Activated naive CD8-positive, alpha-beta T cell treated with anti-CD3 and anti-CD28 coated beads, Interleukin-2, amount 10 ng/mL, durations not matched to agents 7 days and 5 days (primary cell): ENCODE results near the gene METTL15. TPM values are rescaled to one million over a fixed set of nuclear protein-coding genes. Genes with fewer than 3 reads are reported as not detected.
"Not testable (repeated sequence)": the region's sequence is repeated elsewhere in the genome, so short reads cannot be mapped to it uniquely, and the experiment has no call there.

ENCODE experiments used
- ATAC-seq: fragments of 150-1000 bp; cut with Tn5 transposase; one replicate; pipeline ENCODE4 v1.10.0; 2021; ENCODE audit warnings: low read depth, moderate library complexity
- POLR2A ChIA-PET: fragments of 350-600 bp; sonication (Branson Sonifier 250); formaldehyde crosslinking; loops from one replicate; lab custom pipeline; 2021; ENCODE audit warnings: antibody characterized with exemption; lab: Charles Lee
- DNase-seq: peaks from one replicate; pipeline ENCODE4 v3.0.0; 2021
- H3K27ac Mint-ChIP-seq: one replicate; pipeline ENCODE4 v1.8.0; 2022; ENCODE audit warnings: mild to moderate bottlenecking, mixed read lengths
- H3K27me3 Mint-ChIP-seq: one replicate; pipeline ENCODE4 v1.8.0; 2022; ENCODE audit warnings: mild to moderate bottlenecking, moderate library complexity, mixed read lengths
- H3K36me3 Mint-ChIP-seq: one replicate; pipeline ENCODE4 v1.8.0; 2021; ENCODE audit warnings: mild to moderate bottlenecking, mixed read lengths
- H3K4me1 Mint-ChIP-seq: one replicate; pipeline ENCODE4 v1.8.0; 2021; ENCODE audit warnings: mixed read lengths
- H3K4me3 Mint-ChIP-seq: one replicate; pipeline ENCODE4 v1.8.0; 2022; ENCODE audit warnings: mild to moderate bottlenecking, moderate library complexity, mixed read lengths
- H3K9me3 Mint-ChIP-seq: one replicate; pipeline ENCODE4 v1.8.0; 2021; ENCODE audit warnings: mixed read lengths
- total RNA-seq, 2 experiments: library from RNA; stranded (reverse); gene quantifications; one replicate each; pipeline ENCODE4 v1.2.3, GENCODE V29; 2021

Gene METTL15
- total RNA-seq, 2 experiments from 2014 or later, result 16.1 to 18.3 TPM

DNA sequence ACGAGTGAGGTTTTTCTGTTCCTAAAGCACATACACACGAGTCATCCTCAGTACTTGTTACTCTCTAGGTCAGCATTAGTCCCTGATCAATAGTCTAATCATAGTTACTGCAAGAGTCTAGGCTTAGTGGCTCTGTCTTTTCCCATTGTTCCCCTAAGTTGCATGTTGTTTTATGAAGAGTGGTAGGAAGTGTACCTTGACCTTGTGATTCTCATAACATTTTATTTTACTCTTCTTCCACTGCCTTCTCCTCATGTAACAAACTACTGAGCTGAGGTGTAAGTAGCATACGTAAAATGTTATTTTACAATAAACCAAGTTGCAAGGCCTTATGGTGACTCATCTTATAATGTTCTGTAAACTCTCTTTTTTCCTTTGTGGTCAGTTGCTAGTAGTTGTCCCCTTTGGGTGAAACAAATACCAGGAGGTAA, 15.0 kb downstream of the METTL15 start:
- Mint-ChIP-seq H3K27ac (no peak overlapping the region), H3K27me3 (no peaks in the 10 kb centered on the region), H3K4me1 (peaks cover 4% of the 10 kb centered on the region), H3K9me3 (no peaks in the 10 kb centered on the region), H3K4me3 (no peak overlapping the region), H3K36me3 (peaks cover 16% of the 10 kb centered on the region)
- DNase-seq, result no peak
- ATAC-seq, result no peak
- POLR2A ChIA-PET, result no interaction called here

DNA sequence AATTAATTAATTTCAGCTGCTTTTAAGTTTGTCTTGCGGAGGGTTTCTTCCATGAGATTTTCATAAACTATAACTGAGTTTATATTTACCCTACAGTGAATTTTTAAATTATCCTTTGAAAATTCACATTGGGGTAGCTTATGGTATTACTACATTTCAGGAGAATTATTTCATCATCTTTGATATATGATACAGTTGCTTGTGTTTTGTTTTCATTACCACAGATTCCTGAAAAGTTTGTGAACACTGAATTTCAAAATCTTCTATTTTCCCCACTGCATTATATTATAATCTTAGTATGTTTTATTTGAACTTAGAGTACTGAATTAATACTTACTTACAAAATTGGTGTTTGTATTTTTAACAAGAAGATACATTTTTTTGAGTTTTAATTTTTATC, 24.4 kb downstream of the METTL15 start:
- peaks cover 38% of the 10 kb centered on the region for H3K36me3 Mint-ChIP-seq
- no peaks in the 10 kb centered on the region for H3K4me1 Mint-ChIP-seq
- H3K9me3 Mint-ChIP-seq, result peaks cover 12% of the 10 kb centered on the region
- ATAC-seq (no peak), DNase-seq (no peak)
- H3K27ac Mint-ChIP-seq, result no peak overlapping the region
- POLR2A ChIA-PET, result no interaction called here
- H3K4me3 Mint-ChIP-seq, result no peak overlapping the region
- H3K27me3 Mint-ChIP-seq, result no peaks in the 10 kb centered on the region

DNA sequence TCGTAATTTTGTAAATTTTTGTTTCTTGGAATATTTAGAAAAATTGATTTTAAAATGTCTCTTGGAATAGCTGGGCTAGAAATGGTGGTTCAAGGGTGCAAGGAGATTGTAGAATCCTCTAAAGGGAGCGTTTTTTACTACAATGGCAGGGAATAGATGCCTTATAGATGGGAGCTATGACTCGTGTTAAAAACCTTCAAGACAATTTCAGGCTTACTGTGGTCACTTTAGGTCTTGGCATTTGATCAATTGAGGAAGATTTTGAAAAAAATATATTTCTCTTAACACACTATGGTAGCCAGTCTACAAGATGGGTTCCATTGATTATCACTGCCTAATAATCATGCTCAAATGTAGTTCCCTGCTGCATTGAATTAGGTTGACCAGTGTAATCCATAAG, 25.0 kb downstream of the METTL15 start:
- POLR2A ChIA-PET, result no interaction called here
- ATAC-seq (no peak), DNase-seq (no peak)
- H3K4me1 Mint-ChIP-seq, result no peaks in the 10 kb centered on the region
- no peak overlapping the region for H3K4me3 Mint-ChIP-seq
- peaks cover 13% of the 10 kb centered on the region for H3K9me3 Mint-ChIP-seq
- no peak overlapping the region for H3K27ac Mint-ChIP-seq
- H3K36me3 Mint-ChIP-seq, result peaks cover 40% of the 10 kb centered on the region
- H3K27me3 Mint-ChIP-seq, result no peaks in the 10 kb centered on the region

DNA sequence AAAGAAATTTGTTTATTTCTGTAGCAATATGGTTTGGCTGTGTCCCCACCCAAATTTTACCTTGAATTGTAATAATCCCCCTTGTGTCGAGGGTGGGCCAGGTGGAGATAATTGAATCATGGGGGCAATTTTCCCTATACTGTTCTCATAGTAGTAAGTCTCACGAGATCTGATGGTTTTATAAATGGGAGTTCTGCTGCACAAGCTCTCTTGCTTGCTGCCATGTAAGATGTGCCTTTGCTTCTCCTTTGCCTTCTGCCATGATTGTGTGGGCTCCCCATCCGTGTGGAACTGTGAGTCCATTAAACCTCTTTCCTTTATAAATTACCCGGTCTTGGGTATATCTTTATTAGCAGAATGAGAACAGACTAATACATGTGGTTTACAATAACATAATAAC, 28.0 kb downstream of the METTL15 start:
- Mint-ChIP-seq H3K9me3 (peaks cover 21% of the 10 kb centered on the region), H3K36me3 (peaks cover 57% of the 10 kb centered on the region)
- POLR2A ChIA-PET, H3K27me3 Mint-ChIP-seq, ATAC-seq, H3K4me3 Mint-ChIP-seq, DNase-seq, H3K4me1 Mint-ChIP-seq, H3K27ac Mint-ChIP-seq: not testable (repeated sequence)

DNA sequence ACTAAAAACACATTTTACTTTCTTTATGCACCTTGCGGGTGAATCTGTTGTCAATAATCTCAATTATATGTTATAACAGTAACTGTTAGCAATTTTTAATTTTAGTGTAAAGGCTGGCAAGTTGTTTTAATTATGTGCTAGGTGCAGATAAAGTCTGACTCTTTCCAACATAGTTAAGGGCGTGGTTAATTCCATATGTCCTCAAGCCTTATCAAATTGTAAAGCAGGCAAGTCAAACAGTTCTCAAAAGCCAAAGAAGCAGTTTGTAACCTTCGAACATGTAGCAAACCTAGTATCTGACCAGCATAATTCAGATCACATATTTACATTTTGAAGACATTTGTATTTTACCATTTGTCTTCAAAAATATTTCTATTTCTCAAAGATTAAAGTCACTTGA, 29.2 kb downstream of the METTL15 start:
- POLR2A ChIA-PET, result no interaction called here
- H3K9me3 Mint-ChIP-seq, result peaks cover 22% of the 10 kb centered on the region
- H3K27me3 Mint-ChIP-seq, result no peaks in the 10 kb centered on the region
- H3K4me3 Mint-ChIP-seq, result no peak overlapping the region
- ATAC-seq, result no peak
- DNase-seq, result no peak
- H3K27ac Mint-ChIP-seq, result no peak overlapping the region
- peaks cover 53% of the 10 kb centered on the region for H3K36me3 Mint-ChIP-seq
- H3K4me1 Mint-ChIP-seq, result no peaks in the 10 kb centered on the region

DNA sequence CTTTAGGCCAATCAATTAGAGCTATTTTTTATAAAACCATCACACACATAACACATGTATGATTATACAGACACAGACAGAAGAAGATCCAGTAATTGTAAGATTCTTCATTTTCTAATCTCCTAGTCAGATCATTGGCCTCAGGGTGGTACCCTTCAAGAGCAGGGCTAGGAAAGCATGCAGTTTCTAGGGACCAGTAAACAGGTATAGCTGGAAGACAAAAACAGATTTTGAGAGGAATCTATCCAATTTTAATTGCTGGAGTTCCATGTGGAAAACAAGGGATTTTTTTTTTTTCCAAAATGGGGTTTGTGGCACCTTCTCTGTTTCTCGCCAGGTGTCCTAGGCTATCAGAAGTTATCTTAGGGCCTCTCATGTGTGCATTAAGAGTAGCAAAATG, 29.6 kb downstream of the METTL15 start:
- peaks cover 22% of the 10 kb centered on the region for H3K9me3 Mint-ChIP-seq
- no peak overlapping the region for H3K4me3 Mint-ChIP-seq
- POLR2A ChIA-PET, result no interaction called here

DNA sequence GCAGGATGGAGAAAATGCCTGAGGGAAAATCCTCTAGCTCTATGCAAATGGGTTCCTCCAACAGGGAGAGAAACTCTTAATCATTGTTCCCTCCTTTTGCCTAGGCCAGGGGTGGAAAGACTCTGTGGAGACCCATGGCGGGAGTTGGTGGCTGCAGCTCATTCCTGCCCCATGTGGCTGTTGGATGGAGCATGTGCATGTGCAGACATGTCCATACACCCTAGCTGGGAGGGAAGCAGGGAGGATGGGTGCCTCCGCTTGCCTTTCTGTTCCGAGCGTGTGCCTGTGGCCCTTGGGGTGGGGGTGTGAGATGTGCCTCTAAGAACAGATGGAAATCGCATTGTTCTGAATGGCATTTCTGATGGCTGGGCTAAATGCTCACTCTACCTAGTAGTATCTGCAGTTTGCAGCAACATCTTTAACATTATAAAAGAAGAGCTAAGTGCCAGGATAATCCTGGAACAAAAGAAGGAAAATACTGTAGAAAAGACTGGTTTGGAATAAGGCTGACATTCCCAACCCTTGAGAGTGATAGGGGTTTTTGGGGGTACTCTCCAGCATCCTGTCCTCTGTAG, 31.7 kb downstream of the METTL15 start:
- Mint-ChIP-seq H3K9me3 (peaks cover 17% of the 10 kb centered on the region), H3K4me3 (no peak overlapping the region), H3K36me3 (peaks cover 43% of the 10 kb centered on the region), H3K27ac (no peak overlapping the region), H3K4me1 (peaks cover 1% of the 10 kb centered on the region), H3K27me3 (no peaks in the 10 kb centered on the region)
- no peak for ATAC-seq
- POLR2A ChIA-PET, result no interaction called here
- no peak for DNase-seq

More for the DNA sequence above, 29.6 kb downstream of the METTL15 start:
- no peak overlapping the region for H3K27ac Mint-ChIP-seq
- ATAC-seq (no peak), DNase-seq (no peak)
- H3K27me3 Mint-ChIP-seq, result no peaks in the 10 kb centered on the region
- H3K36me3 Mint-ChIP-seq, result peaks cover 56% of the 10 kb centered on the region
- no peaks in the 10 kb centered on the region for H3K4me1 Mint-ChIP-seq

DNA sequence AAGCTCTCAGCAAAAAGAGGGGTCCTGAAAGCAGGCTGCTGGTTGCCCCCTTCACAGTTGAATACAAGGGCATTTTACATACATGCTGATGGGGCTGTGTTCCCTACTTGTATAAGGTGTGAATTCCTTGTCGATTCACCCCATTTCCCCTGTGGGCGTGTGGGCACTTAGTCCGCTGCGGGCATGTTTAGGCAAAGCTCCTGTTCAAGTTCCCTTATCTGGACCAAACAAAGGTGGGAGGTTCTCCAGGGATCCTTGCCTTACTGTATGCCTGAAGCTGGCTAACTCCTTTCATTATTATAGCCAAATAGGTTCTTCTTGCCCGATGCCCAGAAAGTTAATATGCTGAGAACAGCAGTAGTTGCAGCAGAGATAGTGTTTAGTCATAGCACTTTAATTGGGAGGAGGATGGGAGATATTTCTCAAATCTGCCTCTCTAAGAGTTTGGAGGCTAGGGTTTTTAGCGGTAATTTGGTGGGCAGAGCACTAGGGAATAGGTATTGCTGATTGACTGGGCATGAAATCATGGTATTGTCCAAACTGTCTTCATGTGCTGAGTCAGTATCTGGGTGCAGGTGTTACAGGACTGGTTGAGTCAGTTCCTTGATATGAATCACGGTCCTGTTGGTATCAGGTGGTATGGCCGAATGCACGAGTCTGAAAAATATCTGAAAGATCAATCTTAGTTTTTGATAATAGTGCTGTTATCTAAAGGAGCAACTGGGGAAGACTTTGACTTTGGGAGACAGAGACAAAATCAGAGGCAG, 32.7 kb downstream of the METTL15 start:
- Mint-ChIP-seq H3K4me1 (peaks cover 1% of the 10 kb centered on the region), H3K27ac (no peak overlapping the region), H3K4me3 (no peak overlapping the region), H3K36me3 (peaks cover 38% of the 10 kb centered on the region), H3K9me3 (peaks cover 17% of the 10 kb centered on the region), H3K27me3 (no peaks in the 10 kb centered on the region)
- DNase-seq (no peak), ATAC-seq (no peak)
- POLR2A ChIA-PET, result no interaction called here

DNA sequence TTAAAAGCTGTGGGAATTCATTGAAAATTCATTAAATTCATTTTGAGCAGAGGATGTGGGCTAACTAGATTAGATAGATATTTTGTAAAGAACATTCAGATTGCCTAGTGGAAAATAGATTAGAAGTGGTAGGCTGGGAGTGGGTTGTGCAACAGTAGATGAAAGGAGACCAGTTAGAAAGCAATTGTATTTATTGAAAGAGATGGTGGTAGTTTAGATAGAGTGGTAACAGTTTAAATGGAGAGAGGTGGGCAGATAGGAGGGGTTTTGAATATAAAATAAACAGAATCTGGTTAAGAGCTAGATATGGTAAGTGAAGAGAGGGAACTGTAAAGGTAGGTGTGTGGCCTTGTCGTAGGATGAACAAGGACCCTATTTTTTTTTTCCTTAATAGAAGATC, 34.5 kb downstream of the METTL15 start:
- ATAC-seq (no peak), DNase-seq (no peak)
- POLR2A ChIA-PET, result no interaction called here
- no peaks in the 10 kb centered on the region for H3K27me3 Mint-ChIP-seq
- H3K27ac Mint-ChIP-seq, result no peak overlapping the region
- H3K4me3 Mint-ChIP-seq, result no peak overlapping the region
- peaks cover 1% of the 10 kb centered on the region for H3K4me1 Mint-ChIP-seq
- peaks cover 30% of the 10 kb centered on the region for H3K36me3 Mint-ChIP-seq
- H3K9me3 Mint-ChIP-seq, result peaks cover 10% of the 10 kb centered on the region

DNA sequence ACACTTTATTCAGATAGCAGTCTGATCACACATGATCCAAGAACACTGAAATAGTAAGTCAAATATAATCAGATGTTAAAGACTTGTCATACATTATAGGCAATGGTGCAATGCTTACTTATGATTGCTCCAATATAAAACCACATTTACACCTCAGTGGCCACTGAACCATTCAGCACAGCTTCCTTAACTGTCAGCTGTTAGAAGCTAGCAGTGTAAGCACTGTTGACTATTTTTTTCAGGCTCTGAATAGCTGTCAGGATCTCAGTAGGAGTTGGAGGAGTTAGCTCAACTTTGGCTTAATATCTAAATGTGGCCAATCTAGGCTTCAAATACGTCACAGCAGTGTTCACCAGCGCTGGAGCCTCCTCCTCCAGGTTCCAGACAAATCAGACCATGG, 36.6 kb downstream of the METTL15 start:
- no peak overlapping the region for H3K4me3 Mint-ChIP-seq
- ATAC-seq (no peak), DNase-seq (no peak)
- no peaks in the 10 kb centered on the region for H3K27me3 Mint-ChIP-seq
- peaks cover 4% of the 10 kb centered on the region for H3K9me3 Mint-ChIP-seq
- POLR2A ChIA-PET, result no interaction called here
- no peak overlapping the region for H3K27ac Mint-ChIP-seq
- H3K4me1 Mint-ChIP-seq, result peaks cover 1% of the 10 kb centered on the region
- peaks cover 21% of the 10 kb centered on the region for H3K36me3 Mint-ChIP-seq

DNA sequence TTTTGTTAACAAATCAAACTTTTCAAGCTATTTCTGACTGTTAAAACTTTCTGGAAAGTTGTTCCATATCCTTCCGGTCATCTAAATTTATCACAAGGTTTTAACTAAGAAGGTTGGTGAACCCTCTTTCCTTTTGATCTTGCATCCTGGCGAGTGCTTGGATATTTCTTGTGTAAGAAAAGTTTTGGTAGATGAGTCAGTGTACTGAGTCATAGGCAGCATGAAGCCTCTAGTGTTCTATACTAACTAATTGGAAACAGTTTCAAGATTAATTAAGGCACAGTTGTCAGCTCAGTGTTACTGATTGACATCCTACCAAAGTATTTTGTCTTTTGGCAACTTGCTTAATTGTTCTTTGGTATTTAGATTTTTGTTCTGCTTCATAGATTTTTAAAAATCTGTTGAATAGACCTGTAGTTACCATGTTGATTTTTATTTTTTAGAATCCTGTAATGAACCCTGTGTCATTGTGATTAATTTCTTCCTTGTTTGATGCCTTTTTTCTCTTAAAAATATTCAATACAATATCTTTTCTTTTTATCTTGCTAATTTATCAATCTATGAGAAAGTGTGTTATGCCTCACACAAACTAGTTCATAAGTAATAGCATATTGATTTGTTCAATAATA, 38.0 kb downstream of the METTL15 start:
- Mint-ChIP-seq H3K4me3 (no peak overlapping the region), H3K27me3 (no peaks in the 10 kb centered on the region), H3K27ac (no peak overlapping the region), H3K9me3 (no peaks in the 10 kb centered on the region), H3K36me3 (peaks cover 16% of the 10 kb centered on the region), H3K4me1 (peaks cover 1% of the 10 kb centered on the region)
- ATAC-seq (no peak), DNase-seq (no peak)
- POLR2A ChIA-PET, result no interaction called here

DNA sequence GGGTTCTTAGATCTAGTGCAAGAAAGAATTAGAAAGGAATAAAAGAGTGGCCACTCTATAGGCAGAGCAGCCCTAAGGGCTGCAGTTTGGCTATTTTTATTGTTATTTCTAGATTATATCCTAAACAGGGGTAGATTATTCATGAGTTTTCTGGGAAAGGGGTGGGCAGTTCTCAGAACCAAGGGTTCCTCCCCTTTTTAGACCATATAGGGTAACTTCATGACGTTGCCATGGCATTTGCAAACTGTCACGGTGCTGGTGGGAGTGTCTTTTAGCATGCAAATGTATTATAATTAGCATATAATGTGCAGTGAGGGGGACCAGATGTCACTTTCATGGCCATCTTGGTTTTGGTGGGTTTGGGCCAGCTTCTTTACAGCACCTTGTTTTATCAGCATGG, 44.6 kb downstream of the METTL15 start:
- no peaks in the 10 kb centered on the region for H3K4me1 Mint-ChIP-seq
- POLR2A ChIA-PET, result no interaction called here
- H3K27ac Mint-ChIP-seq, result no peak overlapping the region
- ATAC-seq, result no peak
- no peak overlapping the region for H3K4me3 Mint-ChIP-seq
- H3K36me3 Mint-ChIP-seq, result peaks cover 27% of the 10 kb centered on the region
- no peak for DNase-seq
- H3K9me3 Mint-ChIP-seq, result peaks cover 2% of the 10 kb centered on the region
- no peaks in the 10 kb centered on the region for H3K27me3 Mint-ChIP-seq

DNA sequence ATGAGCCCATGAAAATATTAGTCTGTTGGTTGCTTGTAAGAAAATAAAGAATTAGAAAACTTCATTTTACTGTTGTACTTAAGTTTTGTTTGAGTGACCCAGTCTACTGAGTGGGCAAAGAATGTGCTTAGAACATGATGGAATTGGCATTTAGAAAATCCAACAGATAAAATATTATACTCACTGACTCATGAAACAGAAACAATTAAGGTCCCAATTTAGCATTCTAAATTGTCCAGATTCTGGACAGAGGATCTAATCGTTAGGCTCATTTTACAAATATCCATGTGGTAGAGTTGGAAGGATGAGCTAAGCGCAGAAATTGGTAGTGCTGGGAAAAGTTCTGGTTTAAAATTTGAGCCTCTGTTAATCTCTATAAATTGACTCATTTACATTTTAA, 45.4 kb downstream of the METTL15 start:
- DNase-seq (no peak), ATAC-seq (no peak)
- H3K27me3 Mint-ChIP-seq, result no peaks in the 10 kb centered on the region
- peaks cover 29% of the 10 kb centered on the region for H3K36me3 Mint-ChIP-seq
- H3K27ac Mint-ChIP-seq, result no peak overlapping the region
- H3K4me3 Mint-ChIP-seq, result no peak overlapping the region
- POLR2A ChIA-PET, result no interaction called here
- no peaks in the 10 kb centered on the region for H3K4me1 Mint-ChIP-seq
- peaks cover 5% of the 10 kb centered on the region for H3K9me3 Mint-ChIP-seq

DNA sequence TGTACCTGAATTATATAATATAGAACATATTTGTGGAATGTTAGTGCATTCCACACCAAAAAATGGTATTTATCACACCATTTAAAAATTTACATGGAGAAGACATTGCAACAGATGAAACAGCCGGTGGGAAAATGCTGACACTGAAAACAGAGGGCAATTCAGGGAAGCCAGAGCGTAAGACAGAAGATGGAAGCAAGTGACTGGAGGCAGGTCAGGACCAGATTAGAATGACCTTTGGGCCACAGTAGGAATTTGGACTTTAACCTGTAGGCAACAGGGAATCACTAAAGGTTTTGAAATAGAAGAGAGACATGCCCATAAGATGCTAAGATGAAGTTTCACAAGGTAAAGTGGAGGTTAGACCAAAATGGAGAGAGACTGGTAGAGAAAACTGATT, 60.5 kb downstream of the METTL15 start:
- H3K36me3 Mint-ChIP-seq, result peaks cover 23% of the 10 kb centered on the region
- H3K9me3 Mint-ChIP-seq, result peaks cover 2% of the 10 kb centered on the region
- no peak overlapping the region for H3K27ac Mint-ChIP-seq
- ATAC-seq (no peak), DNase-seq (no peak)
- peaks cover 10% of the 10 kb centered on the region for H3K4me1 Mint-ChIP-seq
- no peaks in the 10 kb centered on the region for H3K27me3 Mint-ChIP-seq
- POLR2A ChIA-PET, result no interaction called here
- no peak overlapping the region for H3K4me3 Mint-ChIP-seq
